ENCODE results near the gene FHL1. TPM values are rescaled to one million over a fixed set of nuclear protein-coding genes. Genes with fewer than 3 reads are reported as not detected.

The FHL1 gene
- total RNA-seq, 1 donor: 51.8 TPM

DNA sequence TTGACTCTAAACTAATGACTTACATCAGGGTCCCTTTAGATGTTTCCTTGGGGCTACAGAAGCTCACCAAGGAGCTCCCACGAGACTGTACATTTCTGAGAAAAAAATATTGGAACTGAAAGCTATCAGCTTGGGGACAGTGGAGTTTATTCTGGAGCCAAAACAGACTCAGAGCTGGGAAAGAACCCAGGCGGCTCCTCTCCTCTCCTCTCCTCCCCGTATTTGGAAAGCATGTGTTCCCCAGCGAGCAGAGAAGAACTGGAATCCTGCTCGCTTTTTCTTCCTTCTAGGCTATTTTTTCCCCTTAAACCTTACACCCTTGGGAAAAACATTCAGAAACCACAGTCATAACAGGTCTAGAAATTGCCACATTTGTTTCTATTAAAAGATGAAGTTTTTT is 108.2 kb downstream of the FHL1 start:
- Histone ChIP-seq H3K4me2 (ENCODE audit: insufficient read depth, low read length) (peak overlapping the region; percentile 46), H3K9me3 (ENCODE audit: low read depth, low read length) (no peaks in the 10 kb centered on the region), H3K27me3 (ENCODE audit: insufficient read depth, low read length) (no peaks in the 10 kb centered on the region), H4K20me1 (ENCODE audit: insufficient read depth, low read length) (no peaks in the 10 kb centered on the region), H3K4me3 (ENCODE audit: insufficient read depth, low read length) (peak overlapping the region; percentile 17), H3K27ac (ENCODE audit: low read depth, low read length) (no peak overlapping the region), H3K36me3 (ENCODE audit: insufficient read depth, low read length) (no peaks in the 10 kb centered on the region), H2AFZ (ENCODE audit: low read length) (no peak overlapping the region), H3K79me2 (ENCODE audit: insufficient read depth, low read length) (peaks cover 4% of the 10 kb centered on the region), H3K4me1 (ENCODE audit: insufficient read depth, low read length) (peaks cover 35% of the 10 kb centered on the region)
- no peak for DNase-seq (ENCODE audit: insufficient read length, low spot score, missing footprints)
- TF ChIP-seq, protein P1, sequence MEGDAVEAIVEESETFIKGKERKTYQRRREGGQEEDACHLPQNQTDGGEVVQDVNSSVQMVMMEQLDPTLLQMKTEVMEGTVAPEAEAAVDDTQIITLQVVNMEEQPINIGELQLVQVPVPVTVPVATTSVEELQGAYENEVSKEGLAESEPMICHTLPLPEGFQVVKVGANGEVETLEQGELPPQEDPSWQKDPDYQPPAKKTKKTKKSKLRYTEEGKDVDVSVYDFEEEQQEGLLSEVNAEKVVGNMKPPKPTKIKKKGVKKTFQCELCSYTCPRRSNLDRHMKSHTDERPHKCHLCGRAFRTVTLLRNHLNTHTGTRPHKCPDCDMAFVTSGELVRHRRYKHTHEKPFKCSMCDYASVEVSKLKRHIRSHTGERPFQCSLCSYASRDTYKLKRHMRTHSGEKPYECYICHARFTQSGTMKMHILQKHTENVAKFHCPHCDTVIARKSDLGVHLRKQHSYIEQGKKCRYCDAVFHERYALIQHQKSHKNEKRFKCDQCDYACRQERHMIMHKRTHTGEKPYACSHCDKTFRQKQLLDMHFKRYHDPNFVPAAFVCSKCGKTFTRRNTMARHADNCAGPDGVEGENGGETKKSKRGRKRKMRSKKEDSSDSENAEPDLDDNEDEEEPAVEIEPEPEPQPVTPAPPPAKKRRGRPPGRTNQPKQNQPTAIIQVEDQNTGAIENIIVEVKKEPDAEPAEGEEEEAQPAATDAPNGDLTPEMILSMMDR (IDR thresholded peaks at IDR 0.05; ENCODE audit: extremely low read depth, low read depth, low read length): no peak

DNA sequence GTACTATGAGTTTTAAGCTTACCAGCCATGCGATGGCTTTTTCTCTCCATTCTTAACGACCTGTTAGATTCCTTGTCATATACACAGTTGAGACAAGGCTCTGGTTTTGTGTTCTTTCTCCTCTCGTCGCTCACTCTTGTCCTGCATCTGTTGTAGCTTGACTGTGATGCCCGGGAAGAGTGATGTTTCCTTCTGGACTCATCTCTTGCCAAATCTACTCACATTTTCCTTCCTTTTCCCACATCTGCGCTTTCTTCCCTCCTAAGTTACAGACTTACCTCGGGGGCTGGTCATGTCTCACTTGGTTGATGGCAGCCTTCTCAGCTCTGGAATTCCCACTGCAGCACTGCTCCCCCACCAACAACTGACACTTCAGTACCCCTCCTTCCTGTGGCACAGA is 108.7 kb downstream of the FHL1 start:
- H3K4me3 ChIP-seq (ENCODE audit: insufficient read depth, low read length): no peak overlapping the region
- no peak overlapping the region for H3K27ac ChIP-seq (ENCODE audit: low read depth, low read length)
- H3K9me3 ChIP-seq (ENCODE audit: low read depth, low read length): no peaks in the 10 kb centered on the region
- H2AFZ ChIP-seq (ENCODE audit: low read length): peak overlapping the region; percentile 14
- peaks cover 1% of the 10 kb centered on the region for H3K79me2 ChIP-seq (ENCODE audit: insufficient read depth, low read length)
- TF ChIP-seq, protein P1 (IDR thresholded peaks at IDR 0.05; ENCODE audit: extremely low read depth, low read depth, low read length): no peak
- no peaks in the 10 kb centered on the region for H3K36me3 ChIP-seq (ENCODE audit: insufficient read depth, low read length)
- H4K20me1 ChIP-seq (ENCODE audit: insufficient read depth, low read length): no peaks in the 10 kb centered on the region
- H3K27me3 ChIP-seq (ENCODE audit: insufficient read depth, low read length): no peaks in the 10 kb centered on the region
- peaks cover 38% of the 10 kb centered on the region for H3K4me1 ChIP-seq (ENCODE audit: insufficient read depth, low read length)
- DNase-seq (ENCODE audit: insufficient read length, low spot score, missing footprints): no peak
- peak overlapping the region; percentile 46 for H3K4me2 ChIP-seq (ENCODE audit: insufficient read depth, low read length)

DNA sequence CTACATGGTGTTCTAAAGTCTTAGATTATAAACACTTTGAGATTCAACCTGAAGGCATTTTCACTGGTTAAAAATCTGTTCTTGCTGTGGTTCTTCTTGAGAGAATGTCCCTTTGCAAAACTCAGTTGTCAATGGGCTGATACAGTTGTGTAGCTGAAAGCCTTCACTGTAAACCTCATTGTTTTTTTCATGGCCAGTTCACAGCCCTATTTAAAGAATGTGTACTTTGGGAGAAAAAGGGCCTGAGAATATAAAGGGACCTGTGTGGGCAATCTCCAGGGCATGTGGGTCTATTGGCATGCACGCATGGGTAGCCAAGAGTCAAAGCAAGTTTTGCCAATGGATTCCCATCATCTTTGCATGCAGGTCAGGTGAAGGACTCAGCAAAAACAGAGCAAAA is 111.6 kb downstream of the FHL1 start:
- H3K27me3 ChIP-seq (ENCODE audit: insufficient read depth, low read length): no peaks in the 10 kb centered on the region
- DNase-seq (ENCODE audit: insufficient read length, low spot score, missing footprints): no peak
- H2AFZ ChIP-seq (ENCODE audit: low read length): no peak overlapping the region
- H3K36me3 ChIP-seq (ENCODE audit: insufficient read depth, low read length): no peaks in the 10 kb centered on the region
- H3K9me3 ChIP-seq (ENCODE audit: low read depth, low read length): no peaks in the 10 kb centered on the region
- peak overlapping the region; percentile 55 for H3K27ac ChIP-seq (ENCODE audit: low read depth, low read length)
- no peak overlapping the region for H3K4me3 ChIP-seq (ENCODE audit: insufficient read depth, low read length)
- no peak overlapping the region for H3K4me2 ChIP-seq (ENCODE audit: insufficient read depth, low read length)
- TF ChIP-seq, protein P1 (IDR thresholded peaks at IDR 0.05; ENCODE audit: extremely low read depth, low read depth, low read length): no peak
- no peaks in the 10 kb centered on the region for H3K79me2 ChIP-seq (ENCODE audit: insufficient read depth, low read length)
- peaks cover 47% of the 10 kb centered on the region for H3K4me1 ChIP-seq (ENCODE audit: insufficient read depth, low read length)
- H4K20me1 ChIP-seq (ENCODE audit: insufficient read depth, low read length): no peaks in the 10 kb centered on the region

DNA sequence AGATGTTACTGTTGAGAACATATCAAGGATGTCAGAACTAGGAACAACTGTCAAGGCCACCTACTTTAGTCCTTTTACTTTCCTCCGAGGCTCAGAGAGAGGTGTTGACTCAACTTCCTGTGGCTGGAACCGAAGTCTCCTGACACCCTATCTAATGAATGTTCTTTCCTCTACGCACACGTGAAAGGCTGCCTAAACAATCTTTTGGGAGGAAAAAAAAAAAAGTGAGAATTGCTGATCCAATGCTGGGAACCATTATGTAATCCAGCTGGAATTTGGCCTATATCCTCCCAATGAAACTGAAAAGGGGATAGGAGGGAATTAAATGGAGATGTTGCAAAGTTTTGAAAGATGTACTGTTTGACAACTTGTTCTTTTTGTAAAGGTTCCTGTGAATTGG is 112.2 kb downstream of the FHL1 start:
- H3K27ac ChIP-seq (ENCODE audit: low read depth, low read length): peak overlapping the region; percentile 55
- TF ChIP-seq, protein P1 (IDR thresholded peaks at IDR 0.05; ENCODE audit: extremely low read depth, low read depth, low read length): no peak
- H3K9me3 ChIP-seq (ENCODE audit: low read depth, low read length): no peaks in the 10 kb centered on the region
- no peaks in the 10 kb centered on the region for H3K79me2 ChIP-seq (ENCODE audit: insufficient read depth, low read length)
- no peaks in the 10 kb centered on the region for H3K36me3 ChIP-seq (ENCODE audit: insufficient read depth, low read length)
- no peaks in the 10 kb centered on the region for H3K27me3 ChIP-seq (ENCODE audit: insufficient read depth, low read length)
- peaks cover 43% of the 10 kb centered on the region for H3K4me1 ChIP-seq (ENCODE audit: insufficient read depth, low read length)
- no peak overlapping the region for H2AFZ ChIP-seq (ENCODE audit: low read length)
- peak overlapping the region; percentile 34 for H3K4me2 ChIP-seq (ENCODE audit: insufficient read depth, low read length)
- H3K4me3 ChIP-seq (ENCODE audit: insufficient read depth, low read length): no peak overlapping the region
- H4K20me1 ChIP-seq (ENCODE audit: insufficient read depth, low read length): no peaks in the 10 kb centered on the region
- DNase-seq (ENCODE audit: insufficient read length, low spot score, missing footprints): no peak

Data from osteoblast (primary cell).